ENCODE data around the gene ADGRB3.

The ADGRB3 gene

GRCh38 chr6:68958327-68958726 is 323.2 kb downstream of the ADGRB3 start:
- TF ChIP-seq CTCF (IDR thresholded peaks at IDR 0.05; ENCODE audit: low read depth, low read length, missing control alignments), result no peak
- H3K4me3 ChIP-seq (replicated peaks; ENCODE audit: low read depth, low read length), result no peak overlapping the region
- no peak for DNase-seq (ENCODE audit: extremely low read depth, low read depth)

GRCh38 chr6:68967549-68968300 is 332.6 kb downstream of the ADGRB3 start:
- no peak overlapping the region for H3K4me3 ChIP-seq (replicated peaks; ENCODE audit: low read depth, low read length)
- TF ChIP-seq CTCF (IDR thresholded peaks at IDR 0.05; ENCODE audit: low read depth, low read length, missing control alignments), result peak; percentile 86
- DNase-seq (ENCODE audit: extremely low read depth, low read depth), result peak; percentile 20

GRCh38 chr6:68968301-68968649 is 333.2 kb downstream of the ADGRB3 start:
- no peak for TF ChIP-seq CTCF (IDR thresholded peaks at IDR 0.05; ENCODE audit: low read depth, low read length, missing control alignments)
- DNase-seq (ENCODE audit: extremely low read depth, low read depth), result no peak
- H3K4me3 ChIP-seq (replicated peaks; ENCODE audit: low read depth, low read length), result no peak overlapping the region

GRCh38 chr6:68973066-68973465 is 338.0 kb downstream of the ADGRB3 start:
- H3K4me3 ChIP-seq (replicated peaks; ENCODE audit: low read depth, low read length), result no peak overlapping the region
- no peak for DNase-seq (ENCODE audit: extremely low read depth, low read depth)
- TF ChIP-seq CTCF (IDR thresholded peaks at IDR 0.05; ENCODE audit: low read depth, low read length, missing control alignments), result no peak

- TF ChIP-seq CTCF (IDR thresholded peaks at IDR 0.05; ENCODE audit: low read depth, low read length, missing control alignments), result no peak
- H3K4me3 ChIP-seq (replicated peaks; ENCODE audit: low read depth, low read length), result no peak overlapping the region
- no peak for DNase-seq (ENCODE audit: extremely low read depth, low read depth)
These were observed 340.0 kb downstream of the ADGRB3 start for GRCh38 chr6:68975064-68975463.

GRCh38 chr6:68975816-68976215 is 340.7 kb downstream of the ADGRB3 start:
- DNase-seq (ENCODE audit: extremely low read depth, low read depth), result no peak
- TF ChIP-seq CTCF (IDR thresholded peaks at IDR 0.05; ENCODE audit: low read depth, low read length, missing control alignments), result no peak
- H3K4me3 ChIP-seq (replicated peaks; ENCODE audit: low read depth, low read length), result no peak overlapping the region

- no peak for DNase-seq (ENCODE audit: extremely low read depth, low read depth)
- no peak for TF ChIP-seq CTCF (IDR thresholded peaks at IDR 0.05; ENCODE audit: low read depth, low read length, missing control alignments)
- no peak overlapping the region for H3K4me3 ChIP-seq (replicated peaks; ENCODE audit: low read depth, low read length)
These were observed 341.2 kb downstream of the ADGRB3 start for GRCh38 chr6:68976260-68976659.
